GM12878 (cell line): ENCODE data around the gene DCUN1D5. TPM values are rescaled to one million over a fixed set of nuclear protein-coding genes. Genes with fewer than 3 reads are reported as not detected.

Source experiments
- ATAC-seq: fragments of 200-7000 bp; cut with Tn5 transposase; 3 replicates; pipeline ENCODE4 v1.9.1; 2020; ENCODE audit warnings: mild to moderate bottlenecking, moderate library complexity
- BruUV-seq: library from RNA; stranded (reverse); fragments of 400-500 nt; replicated peaks from 2 replicates; lab custom pipeline; 2021; lab: Mats Ljungman, UMichigan
- CTCF ChIA-PET: fragments of 300-600 bp; sonication (Branson Sonifier 250); formaldehyde crosslinking; extraction: SDS; loops from one replicate; lab custom pipeline; 2021; ENCODE audit warnings: inconsistent platforms; lab: Yijun Ruan, JAX
- POLR2A ChIA-PET: fragments of 350-600 bp; formaldehyde crosslinking; extraction: SDS; loops from one replicate; lab custom pipeline; 2021; ENCODE audit warnings: inconsistent platforms; lab: Charles Lee
- RAD21 ChIA-PET: fragments of 300-600 bp; sonication (Branson Sonifier 250); formaldehyde crosslinking; loops from one replicate; lab custom pipeline; 2023; ENCODE audit warnings: antibody characterized with exemption; ENCODE audit not compliant: unreplicated experiment; lab: Charles Lee
- SMC1A ChIA-PET: fragments of 300-600 bp; sonication (Branson Sonifier 250); formaldehyde crosslinking; loops from one replicate; lab custom pipeline; 2023; ENCODE audit not compliant: unreplicated experiment, uncharacterized antibody; lab: Charles Lee
- DNase-seq: peaks from one replicate; pipeline ENCODE4 v3.0.0-alpha.2; 2011; ENCODE audit warnings: low read depth, low spot score
- FAIRE-seq: peaks from 3 replicates; lab custom pipeline; 2011; peaks lifted over from hg19 to GRCh38; lab: Jason Lieb, UNC
- H2AFZ ChIP-seq: 2 replicates; pipeline ENCODE4 v1.6.0; 2011; ENCODE audit warnings: low read depth, low read length, control low read depth; ENCODE audit not compliant: control insufficient read depth
- H3K27ac ChIP-seq: 2 replicates; pipeline ENCODE4 v1.5.1; 2011; ENCODE audit warnings: control low read depth; ENCODE audit not compliant: control insufficient read depth, insufficient read depth
- H3K27me3 ChIP-seq, 2 experiments: replicated peaks in 1 of 2; 2 replicates each; pipeline versions ENCODE4 v1.6.0 to v1.6.1; 2011; ENCODE audit warnings: low read length in 1 of 2; ENCODE audit not compliant: control insufficient read depth in 2 of 2, insufficient read depth in 2 of 2
- H3K36me3 ChIP-seq, 2 experiments: 2 replicates each; pipeline ENCODE4 v1.5.1; 2011; ENCODE audit warnings: low read length in 1 of 2; ENCODE audit not compliant: control insufficient read depth in 2 of 2, insufficient read depth in 2 of 2
- H3K4me1 ChIP-seq: 2 replicates; pipeline ENCODE4 v1.6.1; 2011; ENCODE audit warnings: mild to moderate bottlenecking, low read length, moderate library complexity, mixed read lengths; ENCODE audit not compliant: control insufficient read depth, insufficient read depth
- H3K4me2 ChIP-seq: 2 replicates; pipeline ENCODE4 v1.6.0; 2011; ENCODE audit warnings: control low read depth; ENCODE audit not compliant: control insufficient read depth, insufficient read depth
- H3K4me3 ChIP-seq: fragments of 200-600 bp; sonication (generic); 2 replicates; pipeline ENCODE4 v1.5.1; 2016
- H3K79me2 ChIP-seq: 2 replicates; pipeline ENCODE4 v1.6.0; 2011; ENCODE audit warnings: low read length; ENCODE audit not compliant: control insufficient read depth, insufficient read depth
- H3K9ac ChIP-seq: 2 replicates; pipeline ENCODE4 v1.8.0; 2011; ENCODE audit warnings: low read length, control low read depth, mixed read lengths; ENCODE audit not compliant: control insufficient read depth, insufficient read depth
- H3K9me3 ChIP-seq: replicated peaks from 3 replicates; pipeline ENCODE4 v1.5.1; 2011; ENCODE audit warnings: mild to moderate bottlenecking, low read length; ENCODE audit not compliant: control insufficient read depth, insufficient read depth
- H4K20me1 ChIP-seq: 2 replicates; pipeline ENCODE4 v1.6.0; 2011; ENCODE audit not compliant: control insufficient read depth, insufficient read depth
- CEBPB ChIP-seq, 2 experiments: fragments of 150-350 bp in 1 of 2; IDR thresholded peaks; 2 replicates each; pipeline ENCODE4 v1.6.1; 2012 to 2014; ENCODE audit warnings: low read depth in 2 of 2, low read length in 2 of 2, borderline replicate concordance in 1 of 2, inconsistent platforms in 1 of 2
- CTCF ChIP-seq, 3 experiments: IDR thresholded peaks in 2 of 3; conservative IDR thresholded peaks in 1 of 3; 2 replicates each; pipeline ENCODE4 v1.5.1; 2011; ENCODE audit warnings: low read depth in 3 of 3, low read length in 3 of 3, mild to moderate bottlenecking in 3 of 3, control low read depth in 2 of 3, moderate library complexity in 2 of 3, inconsistent platforms in 1 of 3, mixed read lengths in 1 of 3; ENCODE audit not compliant: control insufficient read depth in 2 of 3, insufficient read depth in 1 of 3; ENCODE audit errors: extremely low read depth in 1 of 3
- RAD21 ChIP-seq: IDR thresholded peaks from 2 replicates; pipeline ENCODE4 v1.6.1; 2011; ENCODE audit warnings: mild to moderate bottlenecking, low read depth, low read length, moderate library complexity; ENCODE audit not compliant: insufficient read depth
- SMC3 ChIP-seq: IDR thresholded peaks from 2 replicates; pipeline ENCODE4 v1.6.1; 2011; ENCODE audit warnings: low read length, improper control_type of control experiment, borderline replicate concordance
- ZNF24 ChIP-seq: fragments of 450-650 bp; IDR thresholded peaks from 2 replicates; pipeline ENCODE4 v1.6.1; 2017; ENCODE audit warnings: antibody characterized with exemption, mild to moderate bottlenecking
- WGBS: methylation state at CpG from one replicate; pipeline ENCODE4 v1.1.6; 2016; ENCODE audit warnings: low lambda C conversion rate; ENCODE audit not compliant: insufficient replicate concordance, insufficient coverage; ENCODE audit errors: missing lambda C conversion rate; 5-methylcytosine and 5-hydroxymethylcytosine counted together
- in situ Hi-C: fragments of 300-500 bp; cut with MboI; formaldehyde crosslinking; loops from 9 replicates; pipeline ENCODE4 v1.14.3; 2018; ENCODE audit warnings: mixed read lengths
- intact Hi-C: fragments of 100-400 bp; cut with micrococcal nuclease; formaldehyde crosslinking; loops from one replicate; pipeline ENCODE4 v1.14.2; 2022; ENCODE audit not compliant: unreplicated experiment
- polyA plus RNA-seq, 11 experiments: library from polyadenylated mRNA; depleted of rRNA in 4 of 11; unstranded in 6 of 11; stranded (reverse) in 5 of 11; fragments of >200 nt; fragmentation: Nextera tagmentation in 4 of 11; fragmentation: Illumina TruSeq in 1 of 11; extraction: Ambion mirVana in 4 of 11; extraction: Trizol in 1 of 11; gene quantifications; 1 replicate in 1 of 11; 2 replicates in 10 of 11; pipeline versions ENCODE4 v1.2.1 to v1.2.3, GENCODE V29; 2011 to 2016; ENCODE audit warnings: inconsistent platforms in 2 of 11, missing spikeins in 2 of 11, low read depth in 1 of 11
- total RNA-seq, 4 experiments: library from RNA; depleted of rRNA in 3 of 4; stranded (reverse); fragments of >200 nt in 3 of 4; fragmentation: Illumina TruSeq in 1 of 4; extraction: Trizol in 1 of 4; gene quantifications; 2 replicates each; pipeline versions ENCODE4 v1.2.1 to v1.2.3, GENCODE V29; 2013 to 2021
- TF ChIP-seq, protein P1 (sequence below): fragments of 450-650 bp; IDR thresholded peaks from 2 replicates; pipeline ENCODE4 v1.6.1; 2016; ENCODE audit warnings: mild to moderate bottlenecking, moderate library complexity, borderline replicate concordance

DCUN1D5 gene
- total and polyA plus RNA-seq, 10 of the 15 experiments (the other 5 are each of a cell fraction or from before 2014, with no cell fraction given), result 20.4 to 87.0 (median 60.6) TPM

GRCh38 chr11:103055221-103055890 is 36.6 kb downstream of the DCUN1D5 start:
- 13% methylated on average over 3 of the region's 3 CpGs for WGBS
- no peak for DNase-seq
- Histone ChIP-seq H3K79me2 (no peaks in the 10 kb centered on the region), H3K9ac (no peak overlapping the region), H3K9me3 (no peaks in the 10 kb centered on the region), H3K4me1 (no peaks in the 10 kb centered on the region), H2AFZ (no peak overlapping the region), H4K20me1 (no peaks in the 10 kb centered on the region; the same call in 1 of the 2 replicates), H3K4me3 (no peak overlapping the region), H3K36me3 (no peaks in the 10 kb centered on the region), H3K27ac (no peak overlapping the region), H3K27me3 (no peaks in the 10 kb centered on the region), H3K4me2 (no peak overlapping the region)
- peak; percentile 87 for ATAC-seq
- in situ Hi-C loops (no loop called here), intact Hi-C loops (loop anchor here (1.0 to 5.0 kb wide), 6 partner anchors 19 to 322 kb away; no protein-coding TSS in a partner anchor)
- ChIA-PET CTCF (interaction anchor here (0.7 to 2.6 kb wide), 16 partner anchors 10 to 713 kb away, joined by 3 to 24 read pairs (median 8); partner anchors contain the start of gene DYNC2H1), POLR2A (no interaction called here), RAD21 (interaction anchor here (0.6 to 1.7 kb wide), 9 partner anchors 17 to 224 kb away, joined by 3 to 13 read pairs (median 4); partner anchors contain the start of gene DCUN1D5), SMC1A (interaction anchor here (0.6 to 3.4 kb wide), 9 partner anchors 20 to 322 kb away, joined by 3 to 25 read pairs (median 5); no protein-coding TSS in a partner anchor)
- no TSS peak for BruUV-seq
- FAIRE-seq, result peak; percentile 54
- TF ChIP-seq CEBPB (IDR thresholded peaks at IDR 0.05; ENCODE audit: borderline replicate concordance in 1 of 2, low read depth in 2 of 2, low read length in 2 of 2) (no peak), RAD21 (peak; percentile 73), ZNF24 (0 out of 2 replicates have a peak, but pooled peaks have one; percentile 6), CTCF (IDR thresholded peaks at IDR 0.05 in 2 of 3, conservative IDR thresholded peaks at IDR 0.05 in 1 of 3; ENCODE audit: control insufficient read depth in 2 of 3, extremely low read depth in 1 of 3, insufficient read depth in 1 of 3, low read depth in 3 of 3, low read length in 3 of 3) (peak; percentile 58 to 68 (median 58)), SMC3 (peak; percentile 60; the same call in 1 of the 2 replicates)
- TF ChIP-seq, protein P1, sequence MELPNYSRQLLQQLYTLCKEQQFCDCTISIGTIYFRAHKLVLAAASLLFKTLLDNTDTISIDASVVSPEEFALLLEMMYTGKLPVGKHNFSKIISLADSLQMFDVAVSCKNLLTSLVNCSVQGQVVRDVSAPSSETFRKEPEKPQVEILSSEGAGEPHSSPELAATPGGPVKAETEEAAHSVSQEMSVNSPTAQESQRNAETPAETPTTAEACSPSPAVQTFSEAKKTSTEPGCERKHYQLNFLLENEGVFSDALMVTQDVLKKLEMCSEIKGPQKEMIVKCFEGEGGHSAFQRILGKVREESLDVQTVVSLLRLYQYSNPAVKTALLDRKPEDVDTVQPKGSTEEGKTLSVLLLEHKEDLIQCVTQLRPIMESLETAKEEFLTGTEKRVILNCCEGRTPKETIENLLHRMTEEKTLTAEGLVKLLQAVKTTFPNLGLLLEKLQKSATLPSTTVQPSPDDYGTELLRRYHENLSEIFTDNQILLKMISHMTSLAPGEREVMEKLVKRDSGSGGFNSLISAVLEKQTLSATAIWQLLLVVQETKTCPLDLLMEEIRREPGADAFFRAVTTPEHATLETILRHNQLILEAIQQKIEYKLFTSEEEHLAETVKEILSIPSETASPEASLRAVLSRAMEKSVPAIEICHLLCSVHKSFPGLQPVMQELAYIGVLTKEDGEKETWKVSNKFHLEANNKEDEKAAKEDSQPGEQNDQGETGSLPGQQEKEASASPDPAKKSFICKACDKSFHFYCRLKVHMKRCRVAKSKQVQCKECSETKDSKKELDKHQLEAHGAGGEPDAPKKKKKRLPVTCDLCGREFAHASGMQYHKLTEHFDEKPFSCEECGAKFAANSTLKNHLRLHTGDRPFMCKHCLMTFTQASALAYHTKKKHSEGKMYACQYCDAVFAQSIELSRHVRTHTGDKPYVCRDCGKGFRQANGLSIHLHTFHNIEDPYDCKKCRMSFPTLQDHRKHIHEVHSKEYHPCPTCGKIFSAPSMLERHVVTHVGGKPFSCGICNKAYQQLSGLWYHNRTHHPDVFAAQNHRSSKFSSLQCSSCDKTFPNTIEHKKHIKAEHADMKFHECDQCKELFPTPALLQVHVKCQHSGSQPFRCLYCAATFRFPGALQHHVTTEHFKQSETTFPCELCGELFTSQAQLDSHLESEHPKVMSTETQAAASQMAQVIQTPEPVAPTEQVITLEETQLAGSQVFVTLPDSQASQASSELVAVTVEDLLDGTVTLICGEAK, result peak; percentile 57; the same call in 1 of the 2 replicates
- TF ChIP-seq, all 136 proteins: peak for 5
